ENCODE results near the gene CRYBB1. TPM values are rescaled to one million over a fixed set of nuclear protein-coding genes. Genes with fewer than 3 reads are reported as not detected.

Gene CRYBB1
- total RNA-seq, 1 experiment from 2014 or later: not detected

- ChIA-PET CTCF (no interaction called here), POLR2A (no interaction called here)
- Histone ChIP-seq H3K36me3 (ENCODE audit: control insufficient read depth, insufficient read depth, low read length) (no peaks in the 10 kb centered on the region), H3K27ac (ENCODE audit: low read length) (no peak overlapping the region), H3K27me3 (ENCODE audit: control insufficient read depth, insufficient read depth, low read length) (no peaks in the 10 kb centered on the region), H3K4me3 (ENCODE audit: low read depth in 2 of 2, low read length in 2 of 2) (no peak overlapping the region), H3K4me1 (ENCODE audit: control insufficient read depth, insufficient read depth, low read length) (no peaks in the 10 kb centered on the region), H3K9me3 (ENCODE audit: control insufficient read depth, insufficient read depth, low read depth, low read length) (no peaks in the 10 kb centered on the region)
- DNase-seq (ENCODE audit: low read depth, low spot score): no peak
- in situ Hi-C loops (cut with HindIII; ENCODE audit: low pct_unique_long_range_greater_than_20kb, low sequenced_read_pairs) (no loop called here), intact Hi-C loops (cut with micrococcal nuclease; ENCODE audit: unreplicated experiment) (no loop called here)
- TF ChIP-seq REST (IDR thresholded peaks at IDR 0.05; ENCODE audit: insufficient read depth in 1 of 2, low read depth in 2 of 2, low read length in 1 of 2) (no peak), CTCF (IDR thresholded peaks at IDR 0.05) (no peak), POLR2AphosphoS5 (IDR thresholded peaks at IDR 0.05; ENCODE audit: low read depth, low read length) (no peak), SIN3A (IDR thresholded peaks at IDR 0.05; ENCODE audit: borderline replicate concordance, insufficient read depth, low read depth, low read length) (no peak), TCF7L2 (IDR thresholded peaks at IDR 0.05; ENCODE audit: low read depth, low read length) (no peak)
- BruUV-seq (replicated peaks): no TSS peak
- no peak for ATAC-seq
Measured at GRCh38 chr22:26634189-26634588, 16.4 kb upstream of the CRYBB1 start.

- Histone ChIP-seq H3K27ac (ENCODE audit: low read length) (no peak overlapping the region), H3K27me3 (ENCODE audit: control insufficient read depth, insufficient read depth, low read length) (no peaks in the 10 kb centered on the region), H3K9me3 (ENCODE audit: control insufficient read depth, insufficient read depth, low read depth, low read length) (no peaks in the 10 kb centered on the region), H3K36me3 (ENCODE audit: control insufficient read depth, insufficient read depth, low read length) (no peaks in the 10 kb centered on the region), H3K4me3 (ENCODE audit: low read depth in 2 of 2, low read length in 2 of 2) (no peak overlapping the region), H3K4me1 (ENCODE audit: control insufficient read depth, insufficient read depth, low read length) (no peaks in the 10 kb centered on the region)
- TF ChIP-seq SIN3A (IDR thresholded peaks at IDR 0.05; ENCODE audit: borderline replicate concordance, insufficient read depth, low read depth, low read length) (no peak), POLR2AphosphoS5 (IDR thresholded peaks at IDR 0.05; ENCODE audit: low read depth, low read length) (no peak), TCF7L2 (IDR thresholded peaks at IDR 0.05; ENCODE audit: low read depth, low read length) (no peak), CTCF (IDR thresholded peaks at IDR 0.05) (no peak), REST (IDR thresholded peaks at IDR 0.05; ENCODE audit: insufficient read depth in 1 of 2, low read depth in 2 of 2, low read length in 1 of 2) (no peak)
- no TSS peak for BruUV-seq (replicated peaks)
- DNase-seq (ENCODE audit: low read depth, low spot score) (no peak), ATAC-seq (no peak)
- CTCF ChIA-PET: no interaction called here
- in situ Hi-C loops (cut with HindIII; ENCODE audit: low pct_unique_long_range_greater_than_20kb, low sequenced_read_pairs): no loop called here
- intact Hi-C loops (cut with micrococcal nuclease; ENCODE audit: unreplicated experiment): no loop called here
- POLR2A ChIA-PET: no interaction called here
Measured at GRCh38 chr22:26632422-26633155, 14.8 kb upstream of the CRYBB1 start.

All from Panc1 (cell line).